Skin epidermis (tissue), 12 donors: Measurements from ENCODE around the gene CMKLR1.

Experiments used
- H3K27ac ChIP-seq, 21 experiments: fragments of 200-600 bp; sonication (generic) in 11 of 21; one replicate each; pipeline ENCODE4 v1.5.0; 2020; ENCODE audit warnings: mild to moderate bottlenecking in 3 of 21, inconsistent platforms in 2 of 21, moderate library complexity in 2 of 21
- H3K4me3 ChIP-seq, 7 experiments: fragments of 200-600 bp; sonication (generic) in 2 of 7; one replicate each; pipeline ENCODE4 v1.5.0; 2020; ENCODE audit warnings: inconsistent platforms in 2 of 7, mild to moderate bottlenecking in 2 of 7, moderate library complexity in 1 of 7

The CMKLR1 gene

DNA sequence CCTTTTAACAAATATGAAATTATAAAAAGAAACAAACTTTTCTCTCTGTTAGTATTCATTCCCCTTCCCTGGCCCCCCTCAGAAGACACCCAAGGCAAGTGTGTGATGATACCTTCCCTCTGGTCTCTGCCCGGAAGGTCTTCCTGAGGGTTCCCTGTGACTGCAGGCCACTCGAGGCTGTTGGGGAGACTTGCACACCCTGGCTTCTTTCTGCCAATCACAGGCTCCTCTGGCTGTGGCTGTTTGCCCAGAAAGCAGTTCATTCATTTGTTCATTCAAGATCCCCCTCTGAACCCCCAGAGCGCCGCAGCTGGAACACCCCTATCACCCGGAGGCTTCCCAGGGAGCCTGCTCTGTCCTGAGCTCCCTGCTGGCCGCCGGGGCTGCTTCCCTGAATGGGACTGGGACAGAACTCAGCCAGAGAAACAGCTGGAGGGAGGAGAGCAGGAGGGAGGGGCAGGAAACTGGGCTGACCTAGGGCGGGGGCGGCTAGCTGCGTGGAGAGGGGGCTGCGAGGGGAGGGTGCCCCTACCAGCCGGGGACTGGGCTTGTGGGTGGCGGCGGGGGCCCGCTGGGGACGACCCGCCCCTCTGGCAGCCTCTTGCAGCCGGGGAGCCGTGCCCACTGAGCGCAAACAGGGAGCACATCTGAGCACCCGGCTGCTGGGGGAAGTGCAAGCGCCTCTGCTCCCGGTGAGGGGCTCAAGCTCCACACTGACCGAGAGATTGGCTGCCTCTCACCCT, at the start of gene CMKLR1:
CMKLR1 (minus strand) TSS at position 397 of the 743 bp plus-strand sequence. CDS start 45,720 bp downstream, outside the sequence.
- H3K27ac ChIP-seq = peak within 1 kb of the TSS in 13 of 21 experiments; percentile 1 to 73 (median 37)
- peak within 1 kb of the TSS in 6 of 7 experiments; percentile 7 to 27 (median 18) for H3K4me3 ChIP-seq

DNA sequence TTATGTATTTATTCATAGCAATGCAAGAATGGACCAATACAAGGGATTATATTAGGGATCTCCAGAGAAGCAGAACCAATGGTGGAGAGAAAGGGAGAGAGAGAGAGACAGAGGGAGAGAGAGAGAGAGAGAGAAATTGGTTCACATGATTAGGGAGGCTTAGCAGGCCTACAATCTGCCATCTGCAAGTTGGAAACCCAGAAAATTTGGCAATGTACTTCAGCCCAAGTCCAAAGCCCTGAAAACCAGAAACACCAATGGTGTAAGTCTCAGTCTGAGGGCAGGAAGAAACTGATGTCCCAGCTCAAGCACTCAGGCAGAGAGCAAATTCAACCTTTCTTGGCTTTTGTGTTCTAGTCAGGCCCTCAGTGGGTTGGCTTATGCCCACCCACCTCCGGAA, 48.7 kb upstream of the CMKLR1 start:
- Histone ChIP-seq H3K27ac (no peak overlapping the region), H3K4me3 (no peak overlapping the region)

DNA sequence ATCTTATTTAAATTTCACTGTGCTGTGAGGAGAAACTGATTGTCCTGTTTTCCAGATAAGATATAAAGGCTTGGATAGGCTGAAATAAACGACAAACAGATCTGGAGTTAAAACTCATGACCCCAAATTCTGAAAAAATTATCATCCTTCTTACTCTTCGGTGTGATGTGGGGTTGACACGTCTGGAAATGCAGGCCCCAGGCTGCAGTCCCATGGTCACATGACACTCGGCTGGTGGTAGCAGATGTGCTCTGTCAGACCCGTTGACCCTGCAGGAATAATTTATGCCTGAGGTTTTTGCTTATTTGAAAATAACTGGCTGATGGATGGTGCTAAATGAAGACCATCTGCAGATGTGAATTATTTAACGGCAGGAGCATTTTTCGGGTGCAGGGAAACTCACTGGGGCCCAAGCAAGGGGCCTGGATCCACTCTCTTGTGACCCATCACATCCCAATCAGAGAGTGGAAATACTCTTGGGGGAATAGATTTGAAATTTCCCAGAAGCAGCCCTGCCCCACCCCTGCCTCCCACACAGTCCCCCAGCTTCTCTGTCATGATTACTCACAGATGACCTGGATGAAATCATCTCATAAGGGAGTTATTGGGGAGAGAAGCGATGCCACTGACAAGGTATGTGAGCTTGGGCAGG, 47.7 kb upstream of the CMKLR1 start:
- Histone ChIP-seq H3K27ac (no peak overlapping the region), H3K4me3 (no peak overlapping the region)

GRCh38 chr12:108382437-108382801, 43.3 kb upstream of the CMKLR1 start:
- no peak overlapping the region for H3K4me3 ChIP-seq
- H3K27ac ChIP-seq = no peak overlapping the region

DNA sequence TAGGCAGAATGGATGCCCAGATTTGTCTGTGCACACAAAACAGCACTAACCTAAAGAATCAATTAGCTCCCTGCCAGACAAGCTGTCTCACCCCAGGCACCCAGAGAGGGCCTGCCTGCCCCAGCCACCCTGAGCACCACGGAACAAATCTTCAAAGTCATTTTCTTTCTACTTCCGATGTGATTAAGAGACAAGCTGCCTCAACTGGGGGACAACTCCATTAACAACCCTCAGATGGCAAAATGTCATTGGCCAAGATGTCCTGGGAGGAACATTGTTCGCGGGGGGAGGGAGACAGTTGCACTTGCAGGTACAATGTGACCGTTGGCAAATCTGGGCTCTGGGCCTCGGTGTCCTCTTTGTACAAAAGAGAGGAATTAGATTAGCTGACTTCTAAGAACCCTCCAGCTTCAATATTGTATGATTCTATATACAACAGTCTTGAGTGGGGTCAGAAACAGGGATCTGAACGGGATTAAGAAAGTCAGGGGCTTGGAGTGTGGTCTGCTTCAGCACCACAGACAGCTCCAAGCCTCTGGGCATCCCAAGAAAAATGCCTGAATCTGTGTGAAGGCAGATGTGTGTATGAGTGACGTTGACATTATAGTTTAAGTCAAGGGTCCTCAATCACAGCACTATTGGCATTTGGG, 42.8 kb upstream of the CMKLR1 start:
- no peak overlapping the region for H3K27ac ChIP-seq

DNA sequence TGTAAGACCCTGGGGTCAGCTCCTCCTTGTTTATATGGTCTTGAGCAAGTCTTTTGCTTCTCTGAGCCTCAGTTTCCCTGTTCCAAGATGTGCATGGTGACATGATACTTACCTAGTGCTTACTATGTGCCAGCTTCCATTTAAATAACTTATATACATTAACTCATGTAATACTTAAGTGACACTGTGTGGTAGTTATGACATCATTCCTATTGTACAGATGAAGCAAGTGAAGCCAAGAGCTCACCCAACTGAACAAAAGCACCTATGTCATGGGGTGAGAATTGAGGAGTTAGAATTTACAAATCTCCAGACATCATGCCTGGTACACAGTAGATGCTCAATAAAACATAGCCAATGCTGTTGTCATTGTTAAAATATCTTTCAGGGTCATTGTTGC, 41.3 kb upstream of the CMKLR1 start:
- Histone ChIP-seq H3K27ac (no peak overlapping the region), H3K4me3 (no peak overlapping the region)

More for the DNA sequence above, 42.8 kb upstream of the CMKLR1 start:
- no peak overlapping the region for H3K4me3 ChIP-seq

DNA sequence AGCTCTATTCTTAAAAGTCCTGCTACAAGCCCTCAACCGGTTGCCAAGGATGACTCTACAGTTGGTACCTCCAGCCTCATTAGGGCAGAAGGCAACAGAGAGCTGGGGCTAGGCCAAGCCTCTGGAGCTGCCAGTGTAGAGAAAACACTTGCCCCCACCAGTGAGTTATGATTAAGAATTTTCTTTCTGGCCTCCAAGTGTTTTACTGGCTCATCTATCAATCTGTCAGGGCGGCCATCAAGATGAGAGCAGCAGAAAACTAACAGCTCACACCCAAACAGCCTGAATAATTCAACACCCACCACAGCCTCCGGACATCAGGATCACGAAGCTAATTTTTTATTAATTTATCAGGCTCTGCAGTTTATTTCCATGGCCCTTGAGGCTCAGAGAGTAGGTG, 40.7 kb upstream of the CMKLR1 start:
- Histone ChIP-seq H3K4me3 (no peak overlapping the region), H3K27ac (no peak overlapping the region)

DNA sequence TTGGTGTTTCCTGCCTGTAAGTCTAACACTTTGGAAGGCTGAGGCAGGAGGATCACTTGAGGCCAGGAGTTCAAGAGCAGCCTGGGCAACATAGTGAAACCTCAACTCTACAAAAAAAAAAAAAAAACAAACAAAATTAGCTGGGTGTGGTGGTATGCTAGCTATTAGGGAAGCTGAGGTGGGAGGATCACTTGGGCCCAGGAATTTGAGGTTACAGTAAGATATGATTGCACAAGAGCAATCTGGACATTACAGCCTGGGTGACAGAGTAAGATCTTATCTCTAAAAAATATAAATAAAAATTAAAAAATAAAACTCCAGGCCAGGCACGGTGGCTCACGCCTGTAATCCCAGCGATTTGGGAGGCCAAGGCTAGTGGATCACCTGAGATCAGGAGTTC, 39.8 kb upstream of the CMKLR1 start:
- Histone ChIP-seq H3K27ac (no peak overlapping the region), H3K4me3 (no peak overlapping the region)

DNA sequence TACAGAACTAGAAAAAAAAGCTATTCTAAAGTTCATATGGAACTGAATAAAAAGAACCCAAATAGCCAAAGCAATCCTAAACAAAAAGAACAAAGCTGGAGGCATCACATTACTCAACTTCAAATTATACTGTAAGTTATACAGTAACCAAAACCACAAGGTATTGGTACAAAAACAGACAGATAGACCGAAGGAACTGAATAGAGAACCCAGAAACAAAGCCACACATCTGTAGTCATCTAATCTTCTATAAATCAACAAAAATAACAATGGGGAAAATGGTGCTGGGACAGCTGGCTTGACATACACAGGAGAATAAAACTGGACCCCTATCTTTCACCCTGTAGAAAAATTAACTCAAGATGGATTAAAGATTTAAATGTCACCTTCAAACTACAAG, 38.1 kb upstream of the CMKLR1 start:
- Histone ChIP-seq H3K4me3 (no peak overlapping the region), H3K27ac (no peak overlapping the region)

DNA sequence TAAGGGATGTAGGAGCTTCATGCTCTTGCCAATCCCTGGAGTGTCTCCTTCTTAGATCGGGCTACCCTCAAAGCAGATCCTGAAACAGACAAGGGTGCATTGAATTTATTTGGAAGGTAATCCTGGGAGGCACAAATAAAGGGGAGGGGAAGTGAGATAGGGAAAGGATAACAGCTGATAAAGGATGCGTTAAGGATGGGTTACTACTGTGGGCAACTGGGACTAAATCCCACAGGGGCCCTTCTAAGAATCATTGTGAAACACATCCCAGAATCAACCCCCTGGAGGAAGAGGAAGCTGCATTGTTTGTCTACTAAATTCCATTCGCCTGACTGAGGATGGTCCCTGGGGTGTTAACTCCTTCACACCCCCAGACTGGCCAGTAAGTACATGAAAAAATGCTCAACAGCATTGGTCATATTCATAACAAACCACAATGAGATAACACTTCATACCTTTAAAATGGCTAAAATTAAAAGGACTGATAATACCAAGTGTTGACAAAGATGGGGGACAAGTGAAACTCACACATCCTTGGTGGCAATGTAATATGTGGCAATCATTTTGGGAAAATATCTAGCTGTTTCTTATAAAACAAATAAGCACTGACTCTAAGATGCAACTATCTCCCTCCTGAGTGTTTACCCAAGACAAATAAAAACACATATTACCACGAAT, 37.0 kb upstream of the CMKLR1 start:
- Histone ChIP-seq H3K4me3 (no peak overlapping the region), H3K27ac (no peak overlapping the region)

DNA sequence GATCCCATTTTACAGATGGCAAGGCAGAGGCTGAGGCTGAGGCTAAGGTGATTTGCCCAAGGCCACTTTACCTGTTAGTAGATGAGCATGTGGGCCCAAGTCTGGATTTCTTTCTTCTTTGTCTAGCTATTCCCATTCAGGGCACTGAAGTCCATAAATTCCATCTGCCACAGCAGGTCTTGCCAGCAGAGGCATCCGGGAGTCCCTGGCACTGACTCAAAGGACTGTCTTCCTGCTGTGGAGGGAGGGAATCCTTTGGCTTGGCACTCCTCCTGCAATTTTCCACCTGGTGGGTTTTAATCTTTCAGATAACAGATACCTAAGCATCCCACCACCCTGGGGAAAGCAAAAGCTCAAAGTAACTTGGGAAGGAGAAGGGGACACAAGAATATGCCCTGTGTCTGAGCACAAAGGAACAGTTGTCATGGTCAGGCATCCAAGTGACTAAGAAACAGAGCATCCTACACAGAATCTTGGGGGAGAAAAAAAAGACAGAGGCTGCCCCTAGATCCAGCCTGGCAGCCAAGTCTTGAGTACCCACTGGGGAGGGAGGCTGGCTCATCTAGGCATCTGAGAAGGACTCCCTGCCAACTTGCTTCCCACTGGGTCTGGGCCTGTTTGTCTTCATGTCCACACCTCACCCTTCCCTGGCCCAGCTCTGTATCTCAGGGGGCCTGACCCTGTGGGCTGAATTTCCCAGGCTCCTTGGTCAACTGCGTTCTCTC, 35.6 kb upstream of the CMKLR1 start:
- H3K27ac ChIP-seq = no peak overlapping the region
- no peak overlapping the region for H3K4me3 ChIP-seq

- Histone ChIP-seq H3K4me3 (no peak overlapping the region), H3K27ac (no peak overlapping the region)
Measured at GRCh38 chr12:108373111-108373510, 34.0 kb upstream of the CMKLR1 start.

- peak overlapping the region in 2 of 21 experiments; percentile 45 to 49 for H3K27ac ChIP-seq
- no peak overlapping the region for H3K4me3 ChIP-seq
Measured at GRCh38 chr12:108371801-108372344, 32.8 kb upstream of the CMKLR1 start.

DNA sequence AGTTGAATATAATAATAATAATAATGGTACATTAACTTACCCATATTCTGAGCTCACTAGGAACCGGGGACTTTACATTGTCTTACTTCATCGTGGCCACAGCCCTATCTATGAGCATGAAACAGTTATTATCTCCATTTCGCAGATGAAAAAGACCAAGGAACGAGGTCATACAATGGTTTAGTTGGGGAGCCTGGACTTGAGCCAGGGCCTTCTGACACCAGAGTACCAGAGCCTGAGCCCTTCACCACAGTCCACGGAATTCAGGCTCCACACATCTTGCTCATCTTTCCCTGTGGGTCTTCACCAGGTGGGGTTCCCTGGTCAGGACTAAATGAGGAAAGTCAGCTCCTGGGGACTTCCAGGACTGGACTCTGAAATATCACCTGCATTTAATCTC, 31.3 kb upstream of the CMKLR1 start:
- peak overlapping the region in 1 of 21 experiments; percentile 45 for H3K27ac ChIP-seq
- no peak overlapping the region for H3K4me3 ChIP-seq

GRCh38 chr12:108369736-108370396, 30.8 kb upstream of the CMKLR1 start:
- Histone ChIP-seq H3K27ac (no peak overlapping the region), H3K4me3 (no peak overlapping the region)

DNA sequence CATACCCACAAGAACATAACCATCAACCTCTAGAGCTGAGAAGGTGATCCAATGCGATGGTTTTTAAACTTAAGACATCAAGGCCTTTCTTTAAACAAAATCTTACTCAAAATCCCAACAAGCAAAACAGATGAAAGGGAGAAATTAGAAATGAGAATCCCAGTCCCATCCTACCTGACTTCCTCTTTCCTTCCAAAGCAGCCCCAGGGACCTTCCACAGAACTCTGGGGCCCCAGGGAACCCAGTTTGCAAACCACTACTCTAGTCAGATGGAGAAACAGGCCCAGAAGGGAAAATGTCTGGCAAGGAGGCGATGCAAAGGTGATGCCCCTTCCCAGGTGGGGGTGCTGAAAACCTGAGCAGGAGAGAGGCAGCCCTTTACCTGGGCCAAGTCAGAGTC, 29.0 kb upstream of the CMKLR1 start:
- no peak overlapping the region for H3K4me3 ChIP-seq
- H3K27ac ChIP-seq = no peak overlapping the region

DNA sequence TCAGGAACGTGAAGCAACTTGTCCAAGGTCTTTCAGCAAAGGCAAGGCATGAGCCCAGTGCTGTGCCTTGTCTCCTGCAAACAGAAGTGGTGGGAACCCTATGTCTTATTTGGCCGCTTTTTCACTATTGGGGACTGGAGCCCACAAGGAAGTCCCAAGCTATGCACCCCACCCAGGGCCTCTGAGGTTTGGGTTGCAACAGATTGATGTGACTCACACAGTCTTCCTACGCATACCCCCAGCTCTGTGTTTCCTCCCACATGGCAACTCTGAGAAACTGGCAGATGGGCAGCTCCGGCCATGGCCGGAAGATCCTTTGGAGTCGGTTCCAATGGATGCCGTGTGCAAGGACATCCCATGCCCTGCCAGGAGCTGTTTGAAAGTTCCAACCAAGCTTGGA, 28.3 kb upstream of the CMKLR1 start:
- Histone ChIP-seq H3K27ac (peak overlapping the region in 1 of 21 experiments; percentile 28), H3K4me3 (no peak overlapping the region)

GRCh38 chr12:108365324-108365723, 26.2 kb upstream of the CMKLR1 start:
- H3K27ac ChIP-seq = no peak overlapping the region
- no peak overlapping the region for H3K4me3 ChIP-seq

GRCh38 chr12:108364879-108365278, 25.8 kb upstream of the CMKLR1 start:
- H3K27ac ChIP-seq = no peak overlapping the region
- H3K4me3 ChIP-seq = no peak overlapping the region
